GM18499 (cell line): Measurements from ENCODE around the gene WDR72.

Experiments used
- ATAC-seq: cut with Tn5 transposase; IDR thresholded peaks from one replicate; pipeline ENCODE4 v1.9.1; 2021; ENCODE audit warnings: moderate number of reproducible peaks; ENCODE audit not compliant: insufficient read depth, unreplicated experiment

Gene WDR72

GRCh38 chr15:53472210-53472609, 287.3 kb downstream of the WDR72 start:
- ATAC-seq: no peak

DNA sequence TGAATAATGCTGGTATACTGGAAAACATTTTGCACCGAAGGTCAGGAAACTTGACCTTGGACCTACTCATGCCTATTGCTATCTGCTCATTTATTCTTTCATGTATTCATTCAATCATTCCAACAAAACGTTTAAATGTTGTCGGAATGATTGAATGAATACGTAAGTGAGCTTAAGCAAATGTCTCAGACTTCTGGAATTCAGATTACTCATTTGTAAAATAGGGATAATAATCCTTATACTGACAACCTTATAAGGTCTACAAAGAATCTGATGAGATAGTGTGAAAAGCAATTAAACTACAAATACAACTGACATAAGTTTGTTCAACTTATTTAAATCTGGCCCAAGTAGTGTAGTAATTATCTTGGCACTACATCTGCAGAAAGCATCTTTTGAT, 288.7 kb downstream of the WDR72 start:
- no peak for ATAC-seq

DNA sequence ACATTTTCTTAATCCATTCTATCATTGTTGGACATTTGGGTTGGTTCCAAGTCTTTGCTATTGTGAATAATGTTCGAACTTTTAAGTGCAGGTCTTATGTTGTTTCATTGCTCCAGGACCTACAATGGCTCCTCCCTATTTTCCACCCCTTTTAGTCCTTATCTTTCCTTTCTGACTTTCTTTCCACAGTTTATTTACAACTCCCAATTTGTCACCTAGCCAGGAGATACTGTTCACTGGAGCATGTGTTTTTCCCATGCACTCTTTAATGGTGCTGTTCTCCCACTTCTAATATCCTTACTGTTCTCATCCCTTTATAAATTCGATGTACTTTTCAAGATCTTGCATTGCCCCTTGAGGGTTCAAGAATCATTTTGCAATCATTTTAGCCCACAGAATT, 290.0 kb downstream of the WDR72 start:
- no peak for ATAC-seq
